Ascending aorta (tissue), 2 donors: Measurements from ENCODE around the gene SMCHD1. TPM values are rescaled to one million over a fixed set of nuclear protein-coding genes. Genes with fewer than 3 reads are reported as not detected.

Experiments
- DNase-seq, 2 donors: peaks; one replicate each; pipeline ENCODE4 v3.0.0-alpha.2; 2019; ENCODE audit warnings: low spot score in 2 of 2
- H3K27ac ChIP-seq, 2 donors: fragments of 200-600 bp; sonication (generic); one replicate each; pipeline ENCODE4 v1.5.1; 2016 to 2017; ENCODE audit warnings: mild to moderate bottlenecking in 1 of 2
- H3K27me3 ChIP-seq: fragments of 200-600 bp; sonication (generic); one replicate; pipeline ENCODE4 v1.5.1; 2017
- H3K36me3 ChIP-seq, 2 donors: fragments of 200-600 bp; sonication (generic); one replicate each; pipeline ENCODE4 v1.5.1; 2016
- H3K4me1 ChIP-seq, 2 donors: fragments of 200-600 bp; sonication (generic); one replicate each; pipeline ENCODE4 v1.5.1; 2016 to 2017; ENCODE audit warnings: mild to moderate bottlenecking in 1 of 2
- H3K4me3 ChIP-seq, 2 donors: fragments of 200-600 bp; sonication (generic); one replicate each; pipeline ENCODE4 v1.5.1; 2016 to 2017; ENCODE audit warnings: mild to moderate bottlenecking in 1 of 2
- H3K9me3 ChIP-seq, 2 donors: fragments of 200-600 bp; sonication (generic); one replicate each; pipeline ENCODE4 v1.5.1; 2016
- CTCF ChIP-seq, 3 experiments: fragments of 200-600 bp in 2 of 3; fragments of 450-650 bp in 1 of 3; sonication (generic) in 2 of 3; IDR thresholded peaks; one replicate each; pipeline ENCODE4 v1.5.1; 2016 to 2019; ENCODE audit warnings: antibody characterized with exemption in 3 of 3, mild to moderate bottlenecking in 1 of 3, moderate library complexity in 1 of 3
- intact Hi-C: fragments of 100-400 bp; cut with DNase I; formaldehyde crosslinking; loops from one replicate; pipeline ENCODE4 v1.15.1; 2023
- total RNA-seq: library from RNA; depleted of rRNA; stranded (reverse); fragments of >200 nt; gene quantifications from one replicate; pipeline ENCODE4 v1.1.0, GENCODE V29; 2016

SMCHD1 gene
- total RNA-seq, 1 donor from 2014 or later, result 29.2 TPM

GRCh38 chr18:2636126-2636631, 19.3 kb upstream of the SMCHD1 start:
- H3K9me3 ChIP-seq, result no peaks in the 10 kb centered on the region
- peak overlapping the region; percentile 44 to 59 for H3K27ac ChIP-seq
- no peaks in the 10 kb centered on the region for H3K27me3 ChIP-seq
- H3K4me3 ChIP-seq, result no peak overlapping the region
- TF ChIP-seq CTCF (IDR thresholded peaks at IDR 0.05), result no peak
- intact Hi-C loops, result no loop called here
- no peak for DNase-seq
- H3K4me1 ChIP-seq, result no peaks in the 10 kb centered on the region
- no peaks in the 10 kb centered on the region for H3K36me3 ChIP-seq

GRCh38 chr18:2641638-2642037, 13.9 kb upstream of the SMCHD1 start:
- Histone ChIP-seq H3K27me3 (no peaks in the 10 kb centered on the region), H3K9me3 (no peaks in the 10 kb centered on the region), H3K4me1 (no peaks in the 10 kb centered on the region), H3K36me3 (no peaks in the 10 kb centered on the region), H3K4me3 (peak overlapping the region; percentile 10 to 16), H3K27ac (peak overlapping the region in 1 of 2 donors; percentile 18)
- no peak for TF ChIP-seq CTCF (IDR thresholded peaks at IDR 0.05)
- intact Hi-C loops, result no loop called here
- DNase-seq, result no peak

- no peak overlapping the region for H3K27ac ChIP-seq
- no peak overlapping the region for H3K4me3 ChIP-seq
- intact Hi-C loops, result no loop called here
- no peaks in the 10 kb centered on the region for H3K4me1 ChIP-seq
- DNase-seq, result no peak
- H3K9me3 ChIP-seq, result no peaks in the 10 kb centered on the region
- H3K27me3 ChIP-seq, result no peaks in the 10 kb centered on the region
- no peaks in the 10 kb centered on the region for H3K36me3 ChIP-seq
- no peak for TF ChIP-seq CTCF (IDR thresholded peaks at IDR 0.05)
Measured at GRCh38 chr18:2642771-2643170, 12.8 kb upstream of the SMCHD1 start.

GRCh38 chr18:2644535-2644934, 11.0 kb upstream of the SMCHD1 start:
- Histone ChIP-seq H3K27me3 (no peaks in the 10 kb centered on the region), H3K36me3 (no peaks in the 10 kb centered on the region), H3K4me1 (no peaks in the 10 kb centered on the region), H3K4me3 (no peak overlapping the region), H3K27ac (no peak overlapping the region), H3K9me3 (no peaks in the 10 kb centered on the region)
- DNase-seq, result no peak
- intact Hi-C loops, result no loop called here
- TF ChIP-seq CTCF (IDR thresholded peaks at IDR 0.05), result no peak

GRCh38 chr18:2651981-2652380, 3.5 kb upstream of the SMCHD1 start:
- Histone ChIP-seq H3K4me1 (no peaks in the 10 kb centered on the region), H3K36me3 (no peaks in the 10 kb centered on the region), H3K9me3 (no peaks in the 10 kb centered on the region), H3K27me3 (no peaks in the 10 kb centered on the region), H3K27ac (no peak overlapping the region), H3K4me3 (no peak overlapping the region)
- intact Hi-C loops, result no loop called here
- no peak for TF ChIP-seq CTCF (IDR thresholded peaks at IDR 0.05)
- DNase-seq, result no peak

GRCh38 chr18:2653467-2653866, 2.1 kb upstream of the SMCHD1 start:
- TF ChIP-seq CTCF (IDR thresholded peaks at IDR 0.05), result no peak
- intact Hi-C loops, result no loop called here

More at GRCh38 chr18:2653467-2653866, 2.1 kb upstream of the SMCHD1 start:
- no peak overlapping the region for H3K27ac ChIP-seq
- H3K27me3 ChIP-seq, result no peaks in the 10 kb centered on the region
- H3K4me3 ChIP-seq, result no peak overlapping the region
- H3K4me1 ChIP-seq, result peaks cover 3 to 12% of the 10 kb centered on the region in 2 donors
- H3K9me3 ChIP-seq, result no peaks in the 10 kb centered on the region
- no peaks in the 10 kb centered on the region for H3K36me3 ChIP-seq
- DNase-seq, result no peak
